Large intestine (tissue), 3 donors: ENCODE data around the gene CUL1. TPM values are rescaled to one million over a fixed set of nuclear protein-coding genes. Genes with fewer than 3 reads are reported as not detected.

Source experiments
- DNase-seq, 2 donors: peaks; one replicate each; pipeline versions ENCODE4 v3.0.0 to v3.0.0-alpha.2; 2013
- H3K27ac ChIP-seq: one replicate; pipeline ENCODE4 v1.5.1; 2013; ENCODE audit warnings: low read length
- H3K27me3 ChIP-seq: 2 replicates; pipeline ENCODE4 v1.6.1; 2013; ENCODE audit warnings: low read length; ENCODE audit not compliant: control insufficient read depth, insufficient read depth
- H3K36me3 ChIP-seq: 2 replicates; pipeline ENCODE4 v1.6.1; 2013; ENCODE audit warnings: low read length; ENCODE audit not compliant: control insufficient read depth, insufficient read depth
- H3K4me1 ChIP-seq: one replicate; pipeline ENCODE4 v1.6.1; 2013; ENCODE audit warnings: low read length; ENCODE audit not compliant: control insufficient read depth, insufficient read depth
- H3K4me3 ChIP-seq: one replicate; pipeline ENCODE4 v1.5.1; 2013; ENCODE audit warnings: low read length
- H3K9me3 ChIP-seq: one replicate; pipeline ENCODE4 v1.6.1; 2013; ENCODE audit warnings: mild to moderate bottlenecking, low read depth, low read length, moderate library complexity; ENCODE audit not compliant: control insufficient read depth
- WGBS: methylation state at CpG from one replicate; pipeline ENCODE4 v1.1.5; 2013; ENCODE audit warnings: low lambda C conversion rate; ENCODE audit not compliant: insufficient coverage; 5-methylcytosine and 5-hydroxymethylcytosine counted together
- polyA plus RNA-seq: library from polyadenylated mRNA; unstranded; fragments of 120-200 nt; gene quantifications from one replicate; pipeline ENCODE4 v1.2.1, GENCODE V29; 2013

Gene CUL1
- polyA plus RNA-seq, 1 donor, result 43.7 TPM

DNA sequence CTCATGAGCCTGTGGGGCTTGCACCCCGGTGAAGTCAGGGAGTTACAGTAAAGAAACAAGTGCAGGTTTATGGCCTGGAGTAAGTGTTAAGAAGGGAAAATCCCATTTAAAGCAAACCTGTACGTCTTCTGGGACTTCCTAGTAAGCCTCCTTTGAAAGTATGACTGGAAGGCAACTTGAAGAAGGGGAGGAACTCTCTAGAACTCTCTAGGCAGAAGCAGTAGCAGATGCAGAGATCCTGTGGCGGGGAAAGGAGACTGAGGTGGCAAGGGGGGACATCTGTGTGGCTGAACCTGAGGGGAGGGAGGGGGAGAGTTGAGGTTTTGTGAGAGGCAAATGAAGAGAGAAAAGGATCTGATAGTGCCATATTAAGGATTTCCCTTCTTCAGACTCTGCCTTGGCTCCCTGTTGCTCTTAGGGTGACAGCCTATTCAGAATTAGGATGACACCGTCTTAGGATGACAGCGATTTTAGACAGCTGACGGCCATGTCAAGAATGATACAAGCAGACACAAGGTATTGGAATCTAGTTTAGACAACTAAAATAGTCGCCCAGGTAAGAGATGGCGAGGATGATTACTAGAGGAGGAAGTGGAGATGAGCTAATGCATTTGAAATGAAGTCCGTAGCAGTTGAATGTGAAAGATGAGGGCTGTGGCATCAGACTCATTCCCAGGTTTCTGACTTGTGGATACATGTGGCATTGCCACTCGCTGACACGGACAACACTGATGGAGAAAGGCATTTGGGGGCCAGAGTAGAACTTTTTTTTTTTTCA is 29.0 kb downstream of the CUL1 start:
- Histone ChIP-seq H3K4me1 (no peaks in the 10 kb centered on the region), H3K27ac (no peak overlapping the region), H3K4me3 (no peak overlapping the region), H3K27me3 (no peaks in the 10 kb centered on the region), H3K9me3 (no peaks in the 10 kb centered on the region), H3K36me3 (peaks cover 23% of the 10 kb centered on the region)
- DNase-seq, result no peak
- 93% methylated on average over 5 of the region's 11 CpGs for WGBS

DNA sequence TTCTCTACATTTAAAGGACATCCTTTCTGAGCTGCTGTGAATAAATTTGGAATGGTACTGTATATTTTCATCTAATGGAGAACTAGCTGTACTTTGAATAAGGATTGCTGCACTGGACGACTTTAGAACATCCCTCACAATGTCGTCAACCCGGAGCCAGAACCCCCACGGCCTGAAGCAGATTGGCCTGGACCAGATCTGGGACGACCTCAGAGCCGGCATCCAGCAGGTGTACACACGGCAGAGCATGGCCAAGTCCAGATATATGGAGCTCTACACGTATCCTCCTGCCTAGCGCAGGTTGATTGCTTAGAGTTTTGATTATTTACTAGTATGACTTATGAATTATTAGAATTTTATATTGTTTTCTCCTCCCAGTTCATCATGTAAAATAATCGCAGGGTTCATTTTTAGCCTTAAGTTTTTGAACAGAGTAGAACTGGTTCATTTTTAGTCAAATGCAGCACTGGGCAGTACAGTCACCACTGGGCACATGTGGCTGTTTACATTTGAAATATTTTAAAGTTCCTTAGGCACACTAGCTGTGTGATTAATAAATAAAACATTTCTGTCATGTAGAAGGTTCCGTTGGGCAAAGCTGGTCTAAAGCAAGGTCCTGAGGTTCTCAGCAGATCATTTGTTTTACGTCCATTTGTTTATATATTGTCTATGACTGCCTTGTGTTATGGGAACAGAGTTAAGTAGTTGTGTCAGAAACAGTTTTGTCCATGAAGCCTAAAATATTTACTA is 31.5 kb downstream of the CUL1 start:
- no peak for DNase-seq
- H3K9me3 ChIP-seq, result no peaks in the 10 kb centered on the region
- no peaks in the 10 kb centered on the region for H3K4me1 ChIP-seq
- H3K4me3 ChIP-seq, result no peak overlapping the region
- WGBS, result 71% methylated on average over 1 of the region's 12 CpGs
- peaks cover 42% of the 10 kb centered on the region for H3K36me3 ChIP-seq
- no peaks in the 10 kb centered on the region for H3K27me3 ChIP-seq
- no peak overlapping the region for H3K27ac ChIP-seq

DNA sequence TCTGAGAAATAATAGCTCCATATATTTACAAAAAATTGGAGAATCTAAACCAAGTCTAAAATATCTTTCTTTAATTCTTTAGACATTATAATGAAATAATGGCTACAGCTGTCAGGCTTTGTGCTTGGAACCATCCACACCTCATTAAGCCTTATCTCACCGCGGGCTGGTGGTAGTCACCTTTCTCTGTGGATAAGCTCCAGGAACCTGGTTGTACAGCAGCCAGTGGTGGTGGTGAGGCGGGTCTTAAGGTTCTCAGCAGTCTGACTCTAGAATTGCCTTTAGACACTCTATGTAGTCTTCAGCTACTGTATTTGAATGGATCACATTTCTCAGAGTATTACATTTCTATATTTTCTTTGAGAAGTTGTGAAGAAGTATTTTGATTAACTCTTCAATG is 34.2 kb downstream of the CUL1 start:
- no CpG with 5 or more reads among the region's 3 CpGs for WGBS
- Histone ChIP-seq H3K36me3 (peaks cover 54% of the 10 kb centered on the region), H3K27ac (no peak overlapping the region), H3K27me3 (no peaks in the 10 kb centered on the region), H3K4me3 (no peak overlapping the region), H3K4me1 (no peaks in the 10 kb centered on the region), H3K9me3 (no peaks in the 10 kb centered on the region)
- DNase-seq, result no peak

DNA sequence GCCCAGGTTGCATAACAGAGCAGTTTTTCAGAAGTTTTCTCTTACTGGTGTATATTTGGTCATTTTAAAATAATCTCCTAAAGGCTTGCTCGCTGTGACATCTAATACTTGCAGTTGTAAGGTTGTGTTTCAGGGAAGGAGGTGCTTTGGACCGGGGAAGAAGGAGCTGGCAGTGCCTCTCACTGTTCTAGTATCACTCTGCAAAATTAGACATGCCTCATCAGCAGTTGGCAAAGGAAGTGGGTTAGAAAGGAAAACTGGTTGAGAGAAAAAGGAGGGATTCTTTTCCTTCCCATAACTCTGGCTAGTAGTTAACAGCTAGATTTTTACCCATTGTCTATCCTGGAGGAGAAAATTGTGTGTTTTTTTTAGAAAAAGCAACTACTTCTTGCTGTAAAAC is 34.8 kb downstream of the CUL1 start:
- no peak for DNase-seq
- H3K4me3 ChIP-seq, result no peak overlapping the region
- H3K9me3 ChIP-seq, result no peaks in the 10 kb centered on the region
- no peak overlapping the region for H3K27ac ChIP-seq
- no peaks in the 10 kb centered on the region for H3K27me3 ChIP-seq
- peaks cover 60% of the 10 kb centered on the region for H3K36me3 ChIP-seq
- no CpG with 5 or more reads among the region's 2 CpGs for WGBS
- no peaks in the 10 kb centered on the region for H3K4me1 ChIP-seq

DNA sequence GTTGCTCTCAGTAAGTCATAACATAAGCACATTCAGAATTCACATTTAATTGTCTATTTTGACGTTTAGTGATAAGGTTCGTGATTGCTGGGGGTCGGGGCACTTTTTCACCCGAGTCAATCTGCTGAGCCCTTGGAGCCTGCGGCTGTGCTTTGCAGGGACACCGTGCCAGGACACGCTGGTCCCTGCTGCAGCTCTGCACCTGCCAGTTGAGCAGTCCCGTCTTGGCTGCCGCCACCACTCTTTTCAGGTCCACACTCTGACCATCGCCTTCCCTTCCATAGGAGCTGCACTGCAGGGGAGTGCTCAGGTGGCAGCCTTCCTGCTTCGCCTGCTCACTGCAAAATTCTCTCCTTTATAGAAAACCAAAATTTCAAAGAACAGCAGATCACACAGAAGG is 36.4 kb downstream of the CUL1 start:
- no peak overlapping the region for H3K4me3 ChIP-seq
- H3K27ac ChIP-seq, result no peak overlapping the region
- DNase-seq, result no peak
- no peaks in the 10 kb centered on the region for H3K4me1 ChIP-seq
- no peaks in the 10 kb centered on the region for H3K9me3 ChIP-seq
- no CpG with 5 or more reads among the region's 11 CpGs for WGBS
- peaks cover 63% of the 10 kb centered on the region for H3K36me3 ChIP-seq
- no peaks in the 10 kb centered on the region for H3K27me3 ChIP-seq

DNA sequence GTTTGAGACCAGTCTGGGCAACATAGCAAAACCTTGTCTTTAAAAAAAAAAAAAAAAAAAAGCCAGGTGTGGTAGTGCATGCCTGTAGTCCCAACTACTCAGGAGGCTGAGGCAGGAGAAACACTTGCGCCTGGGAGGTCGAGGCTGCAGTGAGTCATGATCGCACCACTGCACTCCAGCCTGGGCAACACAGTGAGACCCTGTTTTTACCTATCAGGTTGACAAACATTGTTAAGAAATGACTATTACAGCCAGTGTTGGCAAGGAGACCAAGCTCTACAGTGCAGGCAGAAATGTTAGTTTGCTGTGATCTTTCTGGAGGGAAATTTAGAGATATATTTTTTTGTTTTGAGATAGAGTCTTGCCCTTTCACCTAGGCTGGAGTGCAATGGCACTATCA is 37.3 kb downstream of the CUL1 start:
- Histone ChIP-seq H3K36me3 (peaks cover 63% of the 10 kb centered on the region), H3K27me3 (no peaks in the 10 kb centered on the region), H3K4me1 (no peaks in the 10 kb centered on the region), H3K27ac (no peak overlapping the region), H3K4me3 (no peak overlapping the region), H3K9me3 (no peaks in the 10 kb centered on the region)
- WGBS, result no CpG with 5 or more reads among the region's 3 CpGs
- no peak for DNase-seq

DNA sequence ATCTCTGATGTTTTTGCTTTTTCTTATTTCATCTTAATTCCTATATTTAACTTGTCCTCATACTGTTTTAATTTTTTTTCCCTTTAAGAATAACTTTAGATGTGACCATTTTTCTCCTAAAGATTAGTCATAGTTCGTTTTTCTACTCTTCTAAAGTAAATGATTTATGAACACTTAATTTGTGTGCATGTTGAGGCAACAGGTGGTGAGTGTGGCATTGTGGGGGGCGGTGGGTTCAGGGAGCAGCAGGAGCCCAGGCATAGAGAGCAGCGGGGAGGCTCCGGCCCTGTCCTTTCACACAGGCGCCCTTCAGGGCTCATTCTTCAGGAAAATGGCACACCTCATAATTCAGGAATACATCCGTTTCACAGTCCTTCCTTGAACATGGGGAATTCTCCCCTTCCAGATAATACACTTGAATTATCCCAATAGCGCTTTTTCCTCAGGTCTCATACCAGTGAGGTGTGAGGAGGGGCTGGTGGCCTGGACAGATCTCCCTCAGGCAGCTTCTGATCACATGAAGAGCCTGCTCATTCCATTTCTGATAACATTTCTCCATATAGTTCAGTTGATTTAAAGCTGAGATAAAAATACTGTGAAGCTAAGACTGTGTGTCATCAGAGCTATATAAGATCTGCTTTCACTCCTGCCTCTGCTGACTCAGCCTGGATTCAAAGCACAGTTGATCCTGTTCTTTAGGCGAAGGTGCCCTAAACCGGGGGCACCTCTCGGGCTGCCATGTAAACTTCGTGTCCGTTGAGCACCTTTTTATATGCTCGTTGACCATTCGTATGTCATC is 40.2 kb downstream of the CUL1 start:
- Histone ChIP-seq H3K9me3 (peaks cover 9% of the 10 kb centered on the region), H3K4me3 (no peak overlapping the region), H3K27ac (no peak overlapping the region), H3K36me3 (peaks cover 54% of the 10 kb centered on the region), H3K4me1 (no peaks in the 10 kb centered on the region), H3K27me3 (no peaks in the 10 kb centered on the region)
- no peak for DNase-seq
- 82% methylated on average over 4 of the region's 14 CpGs for WGBS

DNA sequence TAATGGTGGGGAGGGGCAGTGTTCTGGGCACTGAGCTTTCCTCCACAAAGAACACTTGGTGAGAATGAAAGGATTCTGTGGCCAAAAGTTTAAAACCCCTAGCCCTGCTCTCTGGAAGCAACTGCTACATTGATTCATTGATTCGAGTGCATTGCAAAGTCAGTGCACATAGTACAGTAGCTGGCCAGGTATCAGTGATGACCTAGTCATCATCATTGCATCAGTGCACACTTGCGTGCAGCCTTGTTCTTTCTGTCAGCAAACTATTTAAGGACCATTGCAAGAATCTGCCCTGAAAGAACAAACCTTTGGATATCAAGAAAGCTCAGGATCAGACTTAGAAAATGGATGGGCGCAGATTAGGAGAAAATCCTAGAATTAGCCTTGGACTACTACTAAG is 47.4 kb downstream of the CUL1 start:
- H3K27ac ChIP-seq, result no peak overlapping the region
- H3K4me3 ChIP-seq, result no peak overlapping the region
- no peaks in the 10 kb centered on the region for H3K4me1 ChIP-seq
- H3K36me3 ChIP-seq, result peaks cover 12% of the 10 kb centered on the region
- H3K9me3 ChIP-seq, result peaks cover 9% of the 10 kb centered on the region
- no CpG with 5 or more reads among the region's 3 CpGs for WGBS
- no peaks in the 10 kb centered on the region for H3K27me3 ChIP-seq
- no peak for DNase-seq

DNA sequence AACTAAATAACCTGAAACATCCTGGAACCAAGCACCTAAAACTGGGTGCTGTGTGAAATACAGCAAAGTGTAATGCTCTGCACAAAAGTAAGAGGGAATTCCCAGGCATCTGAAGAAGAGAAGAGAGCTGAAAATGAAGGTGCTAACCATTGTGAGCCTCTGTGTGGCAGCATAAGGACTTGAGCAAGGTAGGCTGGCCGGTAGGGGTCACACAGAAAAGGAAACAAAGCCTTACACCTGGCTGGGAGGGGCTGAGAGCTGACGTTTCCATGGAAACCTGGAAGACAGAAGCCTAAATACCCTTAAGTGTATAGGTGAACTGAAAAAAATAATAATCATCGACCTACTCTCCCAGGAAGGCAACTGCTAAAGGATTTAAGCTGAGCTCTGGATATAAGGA is 48.6 kb downstream of the CUL1 start:
- Histone ChIP-seq H3K4me1 (no peaks in the 10 kb centered on the region), H3K9me3 (peaks cover 9% of the 10 kb centered on the region), H3K4me3 (no peak overlapping the region), H3K27ac (no peak overlapping the region), H3K36me3 (peaks cover 7% of the 10 kb centered on the region), H3K27me3 (no peaks in the 10 kb centered on the region)
- no CpG with 5 or more reads among the region's 3 CpGs for WGBS
- DNase-seq, result peak; percentile 14 to 57
